ENCODE measurements around the gene KCNH8.

DNA sequence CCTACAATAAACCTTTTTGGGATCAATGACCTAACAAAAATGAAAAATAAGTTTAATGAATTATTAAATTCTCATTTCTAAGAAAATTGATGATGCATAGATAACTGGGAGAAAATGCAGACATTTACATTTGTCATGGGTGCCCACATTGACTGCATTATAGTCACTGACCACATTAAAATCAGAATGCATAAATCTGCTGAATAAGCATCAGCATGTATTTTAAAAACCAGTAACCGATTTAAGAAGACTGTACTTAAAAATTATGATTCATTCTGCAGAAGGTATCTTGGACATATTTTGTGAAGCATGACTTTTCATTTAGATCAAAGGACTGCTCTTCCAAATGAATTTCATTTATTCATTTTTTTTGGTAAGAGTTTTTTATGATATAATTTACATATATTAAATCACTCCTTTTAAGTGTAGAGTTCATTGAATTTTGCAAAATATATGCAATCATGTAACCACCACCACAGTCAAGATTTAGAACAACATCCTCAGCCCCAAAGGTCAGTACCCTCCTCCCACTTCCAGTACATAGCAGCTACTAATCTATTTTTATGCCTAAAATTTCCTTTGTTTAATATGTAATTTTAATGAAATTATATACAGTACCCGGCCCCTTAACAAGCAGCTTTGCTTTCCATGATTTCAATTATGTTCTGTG is 11.8 kb downstream of the KCNH8 start:
- TF ChIP-seq, protein P1, sequence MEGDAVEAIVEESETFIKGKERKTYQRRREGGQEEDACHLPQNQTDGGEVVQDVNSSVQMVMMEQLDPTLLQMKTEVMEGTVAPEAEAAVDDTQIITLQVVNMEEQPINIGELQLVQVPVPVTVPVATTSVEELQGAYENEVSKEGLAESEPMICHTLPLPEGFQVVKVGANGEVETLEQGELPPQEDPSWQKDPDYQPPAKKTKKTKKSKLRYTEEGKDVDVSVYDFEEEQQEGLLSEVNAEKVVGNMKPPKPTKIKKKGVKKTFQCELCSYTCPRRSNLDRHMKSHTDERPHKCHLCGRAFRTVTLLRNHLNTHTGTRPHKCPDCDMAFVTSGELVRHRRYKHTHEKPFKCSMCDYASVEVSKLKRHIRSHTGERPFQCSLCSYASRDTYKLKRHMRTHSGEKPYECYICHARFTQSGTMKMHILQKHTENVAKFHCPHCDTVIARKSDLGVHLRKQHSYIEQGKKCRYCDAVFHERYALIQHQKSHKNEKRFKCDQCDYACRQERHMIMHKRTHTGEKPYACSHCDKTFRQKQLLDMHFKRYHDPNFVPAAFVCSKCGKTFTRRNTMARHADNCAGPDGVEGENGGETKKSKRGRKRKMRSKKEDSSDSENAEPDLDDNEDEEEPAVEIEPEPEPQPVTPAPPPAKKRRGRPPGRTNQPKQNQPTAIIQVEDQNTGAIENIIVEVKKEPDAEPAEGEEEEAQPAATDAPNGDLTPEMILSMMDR (conservative IDR thresholded peaks at IDR 0.05 in 1 of 2, IDR thresholded peaks at IDR 0.05 in 1 of 2; ENCODE audit: low read depth in 1 of 2, low read length in 2 of 2): no peak
- no peak for TF ChIP-seq EZH2 (IDR thresholded peaks at IDR 0.05; ENCODE audit: low read length, missing control alignments)

Data from fibroblast of lung (primary cell).